GM19467 (cell line): ENCODE results near the gene DUSP18.
"Not testable (repeated sequence)": the region's sequence is repeated elsewhere in the genome, so short reads cannot be mapped to it uniquely, and the experiment has no call there.

Experiments
- ATAC-seq: cut with Tn5 transposase; IDR thresholded peaks from one replicate; pipeline ENCODE4 v1.9.1; 2021; ENCODE audit warnings: mild to moderate bottlenecking, moderate library complexity; ENCODE audit not compliant: unreplicated experiment

DUSP18 gene

DNA sequence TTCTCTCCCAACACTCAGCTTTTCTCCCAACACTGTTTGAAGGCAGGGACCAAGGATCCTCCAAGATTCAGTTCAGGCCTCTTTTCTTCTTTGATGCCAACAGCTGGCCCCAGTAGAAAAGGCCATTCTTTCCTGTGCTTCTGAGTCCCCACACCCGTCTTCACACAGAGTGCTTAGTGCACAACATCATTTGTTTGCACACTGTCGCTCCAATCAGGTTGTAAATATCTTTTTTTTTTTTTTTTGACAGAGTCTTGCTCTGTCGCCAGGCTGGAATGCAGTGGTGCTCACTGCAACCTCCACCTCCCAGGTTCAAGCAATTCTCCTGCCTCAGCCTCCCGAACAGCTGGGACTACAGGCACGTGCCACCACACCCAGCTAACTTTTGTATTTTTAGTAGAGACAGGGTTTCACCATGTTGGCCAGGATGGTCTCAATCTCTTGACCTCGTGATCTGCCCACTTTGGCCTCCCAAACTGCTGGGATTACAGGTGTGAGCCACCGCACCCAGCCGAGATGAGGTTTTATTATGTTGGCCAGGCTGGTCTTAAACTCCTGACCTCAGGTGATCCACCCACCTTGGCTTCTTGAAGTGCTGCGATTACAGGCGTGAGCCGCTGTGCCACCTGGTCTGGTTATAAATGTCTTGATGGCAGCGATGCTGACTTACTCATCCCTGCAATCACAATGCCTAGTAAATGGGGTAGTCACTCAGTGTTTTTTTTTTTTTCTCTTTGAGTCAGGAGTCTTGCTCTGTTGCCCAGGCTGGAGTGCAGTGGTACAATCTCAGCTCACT lies 12.4 kb upstream of the DUSP18 start:
- not testable (repeated sequence) for ATAC-seq

DNA sequence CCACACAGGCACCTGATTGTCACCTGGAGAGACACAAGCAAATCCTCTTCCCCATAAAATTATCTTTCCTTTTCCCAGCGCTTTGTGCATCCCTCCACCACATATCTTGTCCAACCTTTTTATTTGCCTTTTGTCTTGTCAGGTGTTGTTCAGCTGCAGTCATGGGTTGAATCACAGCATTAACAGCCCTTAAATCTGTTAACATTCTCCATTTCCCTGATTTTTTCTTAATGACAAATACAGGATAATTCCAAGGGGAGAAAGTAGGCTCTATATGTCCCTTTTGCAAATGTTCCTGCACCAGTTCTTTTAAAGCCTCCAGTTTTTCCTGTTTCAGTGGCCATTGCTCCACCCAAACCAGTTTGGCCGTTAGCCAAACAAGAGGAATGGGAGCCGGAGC lies 8.9 kb upstream of the DUSP18 start:
- ATAC-seq, result not testable (repeated sequence)

DNA sequence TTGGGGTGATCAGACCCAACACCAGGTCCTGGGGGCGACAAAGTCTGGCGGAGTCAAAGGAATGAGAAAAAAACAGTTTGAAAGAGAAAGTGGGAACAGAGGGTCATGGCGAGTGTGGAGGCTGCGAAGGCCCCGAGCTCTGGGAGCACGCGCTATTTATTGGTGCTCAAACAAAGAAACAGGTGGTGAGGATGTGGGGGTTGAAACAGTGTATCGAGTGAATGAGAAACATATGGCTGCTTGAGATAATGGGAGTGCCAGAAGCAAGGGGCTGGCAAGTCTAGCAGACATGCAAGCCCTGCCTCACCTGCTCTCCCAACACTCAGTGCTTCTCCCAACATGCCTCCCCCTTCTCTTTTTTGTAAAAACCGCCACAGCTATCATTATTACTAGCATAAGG lies 7.8 kb upstream of the DUSP18 start:
- ATAC-seq, result no peak

DNA sequence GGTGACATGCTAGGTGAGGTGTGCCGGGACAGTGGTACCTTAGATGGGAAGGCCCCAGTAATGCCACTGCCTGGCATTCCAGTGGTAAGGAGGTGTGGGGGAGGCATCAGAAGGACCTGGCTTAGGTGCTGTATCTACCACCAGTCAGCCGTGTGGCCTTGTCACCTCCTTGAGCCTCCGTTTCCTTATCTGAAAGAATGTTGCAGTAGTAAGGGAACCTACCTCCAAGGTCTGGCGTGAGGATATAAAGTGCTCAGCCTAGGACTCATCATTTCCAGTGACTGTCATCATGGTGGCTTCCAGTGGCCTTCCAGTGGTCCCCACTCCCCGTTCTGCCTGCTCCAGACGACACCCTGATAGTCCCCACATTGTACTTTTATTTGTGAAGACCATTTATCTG lies 6.8 kb upstream of the DUSP18 start:
- no peak for ATAC-seq

DNA sequence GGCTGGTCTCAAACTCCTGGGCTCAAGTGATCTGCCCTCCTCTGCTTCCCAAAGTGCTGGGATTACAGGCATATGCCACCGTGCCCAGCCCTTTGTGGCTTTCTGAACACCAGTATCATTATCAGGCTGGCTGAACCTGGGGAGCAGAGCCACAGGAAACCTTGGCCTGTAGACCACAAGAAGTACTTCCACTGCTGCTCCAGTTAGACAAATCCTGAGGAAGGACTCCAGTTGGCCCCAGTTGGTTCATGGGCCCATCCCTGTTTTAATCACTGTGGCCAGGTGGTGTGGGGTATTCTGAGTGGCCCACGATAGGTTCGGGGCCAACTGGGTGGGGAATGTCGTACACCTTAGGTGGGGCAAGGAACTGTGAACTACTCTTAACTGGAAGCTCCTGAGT lies 5.5 kb upstream of the DUSP18 start:
- no peak for ATAC-seq

DNA sequence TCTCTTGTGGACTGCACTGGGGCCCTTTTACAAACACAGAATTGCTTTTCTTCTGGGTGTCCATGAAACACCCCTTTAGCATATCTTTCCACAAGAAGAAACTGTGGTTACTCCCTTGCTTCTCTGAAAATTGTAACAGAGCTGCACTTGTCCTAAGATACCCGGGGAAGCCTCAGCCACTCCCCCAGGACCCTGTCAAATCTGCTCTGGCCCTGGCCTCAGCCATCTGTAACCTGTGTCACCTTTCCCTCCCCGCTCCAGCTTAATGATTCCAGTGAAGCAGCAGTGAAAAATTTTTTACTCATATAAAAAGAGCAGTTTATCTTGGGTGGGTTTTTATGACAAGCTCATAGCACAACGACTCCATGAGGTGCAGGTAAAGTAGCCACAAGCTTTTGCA lies 3.4 kb upstream of the DUSP18 start:
- no peak for ATAC-seq

DNA sequence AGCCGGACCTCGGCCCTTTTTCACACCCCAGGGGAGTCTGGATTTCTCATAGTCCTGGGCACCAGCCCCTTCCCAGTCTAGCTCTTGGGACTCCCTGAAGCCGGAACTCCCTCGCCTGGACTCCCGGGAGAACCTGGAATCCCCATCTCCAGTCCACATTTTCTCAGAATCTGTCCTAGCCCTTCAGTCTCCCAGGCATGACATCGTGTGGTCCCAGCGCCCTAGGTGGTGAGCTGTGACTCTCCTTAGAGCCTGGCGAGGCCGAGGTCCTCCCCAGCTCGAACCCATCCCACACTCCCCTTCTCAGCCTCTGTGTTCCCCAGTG lies 673 bp upstream of the DUSP18 start:
- no peak for ATAC-seq

DNA sequence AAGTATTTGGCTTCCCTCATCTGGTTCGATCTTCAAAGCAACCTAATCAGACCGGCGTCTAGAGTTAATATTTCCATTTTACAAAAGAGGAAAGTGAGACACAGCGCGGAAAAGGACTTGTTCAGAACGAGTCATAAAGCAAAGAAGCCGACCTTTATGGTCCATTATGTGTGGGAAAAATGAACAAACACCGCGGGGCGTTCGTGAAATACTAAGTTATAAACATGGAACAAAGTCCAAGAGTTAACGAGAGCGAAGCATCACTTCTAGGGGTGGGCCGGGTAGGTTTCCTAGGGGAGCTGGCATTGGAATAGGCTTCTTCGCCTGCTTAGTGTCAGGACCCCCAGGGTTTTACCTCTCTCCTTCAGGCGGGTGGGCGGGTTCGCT lies 575 bp downstream of the DUSP18 start:
- no peak for ATAC-seq

DNA sequence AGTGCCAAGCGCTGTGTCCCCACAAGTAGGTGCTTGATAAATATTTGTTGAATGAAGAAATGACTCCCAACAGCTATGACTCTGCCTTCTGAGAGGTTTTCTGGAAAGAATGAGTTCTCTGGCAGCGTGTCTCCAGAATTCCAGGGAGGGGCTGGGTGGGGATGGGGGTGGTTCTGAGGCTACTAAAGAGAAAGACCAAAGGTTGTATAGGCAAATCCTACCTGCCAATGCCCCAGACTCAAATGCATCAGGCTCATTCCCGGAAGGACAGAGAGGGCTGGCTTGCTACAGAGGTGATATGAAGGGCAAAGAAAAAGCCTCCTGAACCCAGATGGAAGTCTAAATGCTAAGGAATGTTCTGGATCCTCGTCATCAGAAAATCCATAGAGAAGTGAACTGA lies 1.9 kb downstream of the DUSP18 start:
- no peak for ATAC-seq

DNA sequence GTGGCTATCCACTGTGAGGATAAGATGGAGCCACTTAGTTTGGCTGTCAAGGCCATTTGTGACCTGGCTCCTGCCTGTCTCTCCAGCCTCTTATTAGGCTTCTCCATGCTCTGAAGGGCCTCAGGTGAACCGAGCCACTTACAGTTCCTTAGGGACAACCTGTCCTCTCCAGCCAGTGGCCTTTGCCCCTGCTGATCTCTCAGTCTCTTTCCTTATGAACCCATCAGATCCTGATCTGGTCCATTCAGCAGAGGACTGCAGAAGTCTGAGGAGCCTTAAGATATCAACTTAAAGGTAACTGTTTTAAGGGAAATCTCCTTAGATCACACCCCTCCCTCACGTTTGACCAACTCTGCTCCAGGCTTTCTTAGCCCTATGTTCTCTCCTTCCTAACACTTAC lies 2.4 kb downstream of the DUSP18 start:
- ATAC-seq, result no peak

DNA sequence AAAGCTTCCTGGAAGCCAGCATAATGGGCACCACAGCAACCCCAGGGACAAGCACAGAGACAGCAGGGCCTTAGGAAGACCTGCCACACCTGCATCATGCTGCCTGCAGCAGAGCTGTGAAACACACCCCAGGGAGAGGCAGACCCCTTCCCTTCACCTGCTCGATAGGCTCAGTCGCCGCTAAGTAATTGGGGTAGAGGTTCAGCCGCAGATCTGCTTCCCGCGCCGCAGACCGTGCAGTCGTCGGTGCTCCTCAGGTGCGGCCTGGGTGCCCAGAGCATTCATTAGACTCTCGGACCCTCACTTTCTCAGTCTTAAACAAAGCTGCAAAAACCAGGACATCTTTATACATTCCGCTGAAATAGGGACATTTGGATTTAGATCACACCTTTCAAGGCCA lies 2.9 kb downstream of the DUSP18 start:
- no peak for ATAC-seq

DNA sequence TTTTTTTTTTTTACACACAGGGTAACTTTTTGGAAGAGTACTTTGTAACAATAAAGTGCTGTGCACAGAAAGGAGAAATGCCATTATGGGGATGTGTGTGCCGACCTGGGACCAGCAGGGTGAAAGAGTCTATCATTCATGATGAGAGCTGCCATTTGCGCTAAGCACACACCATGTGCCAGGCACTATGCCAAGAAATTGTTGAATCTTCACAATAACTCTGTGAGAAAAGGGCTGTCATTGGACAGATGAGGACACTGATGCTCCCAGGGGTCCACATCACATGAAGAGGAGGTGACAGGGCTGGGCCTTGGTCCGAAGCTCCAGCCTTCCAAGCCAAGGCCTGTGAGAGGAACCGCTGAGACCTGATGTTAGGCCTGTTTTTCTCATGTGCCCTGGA lies 5.6 kb downstream of the DUSP18 start:
- no peak for ATAC-seq

DNA sequence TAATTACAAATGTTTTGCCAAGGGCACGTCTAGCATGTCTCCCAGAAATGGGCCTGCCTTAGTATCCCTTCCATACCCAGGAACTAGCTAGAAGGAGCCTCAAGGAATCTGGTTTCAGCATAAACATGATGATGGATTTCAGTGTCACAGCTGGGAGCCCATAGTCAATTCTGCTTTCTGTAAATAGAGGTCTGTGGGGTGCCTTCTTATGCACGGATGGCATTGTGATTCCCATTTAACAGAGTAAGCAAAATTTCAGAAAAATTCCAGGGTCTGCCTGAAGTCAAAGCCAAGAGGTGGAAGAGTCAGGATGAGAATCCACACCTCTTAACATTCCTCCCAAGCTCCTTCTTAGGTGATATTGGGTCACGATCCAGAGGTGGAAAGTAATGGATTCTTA lies 12.1 kb downstream of the DUSP18 start:
- no peak for ATAC-seq

DNA sequence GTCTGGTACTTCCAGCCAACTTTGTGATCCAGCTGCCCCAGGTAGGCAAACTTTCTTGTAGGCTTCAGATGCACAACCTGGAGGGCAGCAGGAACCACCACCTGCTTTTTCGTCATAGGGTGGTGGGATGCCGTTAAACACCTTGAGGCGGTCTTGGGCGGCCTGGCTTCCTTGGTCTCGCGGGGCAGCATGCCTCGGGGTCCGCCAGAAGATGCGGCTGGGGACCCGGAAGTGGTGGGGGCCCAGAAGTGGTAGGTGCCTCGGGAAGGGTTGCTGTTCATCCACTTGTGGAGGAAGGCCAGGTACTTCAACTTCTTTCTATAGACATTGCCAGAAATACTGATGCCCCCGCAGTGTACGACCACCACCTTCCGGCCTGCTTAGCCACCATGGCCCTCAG lies 13.3 kb downstream of the DUSP18 start:
- no peak for ATAC-seq

DNA sequence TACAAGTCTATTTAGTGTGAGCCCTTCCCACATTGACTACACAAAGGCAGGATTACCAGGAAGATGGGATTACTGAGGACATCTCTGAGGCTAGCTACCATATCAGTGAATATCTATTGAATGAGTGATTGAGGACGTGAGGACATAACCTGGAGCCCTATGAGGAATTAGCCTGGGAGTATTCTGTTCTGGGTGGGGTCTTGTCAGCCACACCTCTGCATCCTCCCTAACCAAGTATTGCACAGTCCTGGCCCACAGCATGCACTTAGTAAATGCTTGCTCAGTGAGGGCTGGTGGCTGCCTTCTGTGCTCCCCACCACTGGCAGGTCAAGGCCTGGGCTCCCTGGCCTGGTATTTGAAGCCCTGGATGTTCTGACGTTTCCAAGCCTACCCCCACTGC lies 14.8 kb downstream of the DUSP18 start:
- no peak for ATAC-seq

DNA sequence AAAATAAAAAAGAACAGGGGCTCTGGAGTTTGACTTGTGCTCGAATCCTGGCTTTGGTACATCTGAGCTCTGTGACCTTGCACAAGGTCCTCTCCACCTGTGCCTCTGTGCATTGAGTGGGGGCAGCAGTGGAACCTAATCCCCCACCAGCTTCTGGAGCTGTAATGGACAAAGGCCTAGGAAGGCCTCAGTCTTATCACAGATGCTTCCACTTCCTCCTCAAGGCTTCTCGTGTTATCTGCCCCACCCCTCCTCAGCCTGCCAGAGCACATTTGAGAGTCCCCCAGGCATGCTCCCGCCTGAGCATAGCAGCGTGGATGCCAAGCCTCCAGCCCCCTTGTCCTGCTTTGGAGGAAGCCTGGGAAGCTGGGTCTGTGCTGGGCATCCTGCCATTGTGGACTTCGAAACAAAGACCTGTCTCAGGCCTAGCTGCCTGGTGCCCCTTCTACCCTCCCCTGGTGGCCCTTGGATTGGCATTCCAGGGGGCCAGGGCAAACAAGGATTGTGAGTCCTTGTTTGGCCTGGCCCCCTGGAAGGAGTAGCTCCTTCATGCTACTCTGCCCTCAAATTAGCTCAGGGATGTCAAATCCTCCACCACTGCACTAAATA lies 17.1 kb downstream of the DUSP18 start:
- ATAC-seq, result no peak

DNA sequence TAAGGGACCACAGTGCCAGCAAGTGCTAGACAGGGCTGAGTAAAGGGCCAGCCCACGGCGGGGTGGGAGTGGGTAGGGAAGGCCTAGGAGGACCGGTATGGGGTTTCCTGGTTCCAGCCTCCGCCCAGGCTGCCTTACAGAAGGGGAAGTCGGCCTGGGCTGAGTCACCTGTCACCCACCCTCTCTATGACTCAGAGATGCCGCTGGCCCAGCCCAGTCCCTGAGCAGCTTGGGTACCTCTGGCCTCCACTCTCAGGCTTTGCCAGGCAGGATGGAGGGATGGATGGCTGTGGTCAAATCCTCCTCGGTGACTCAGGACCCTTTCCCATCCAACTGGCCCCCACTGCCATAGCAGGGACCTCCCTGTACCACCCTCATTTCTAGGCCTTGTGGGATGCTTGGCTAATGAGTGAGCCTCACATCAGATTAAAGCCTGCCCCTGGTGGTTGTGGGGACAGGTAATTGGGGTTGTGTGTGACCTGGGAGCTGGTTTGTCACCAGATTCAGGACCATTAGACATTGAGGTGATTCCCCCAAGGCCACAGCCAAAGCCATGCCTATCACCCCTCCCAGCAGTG lies 18.2 kb downstream of the DUSP18 start:
- ATAC-seq, result no peak

DNA sequence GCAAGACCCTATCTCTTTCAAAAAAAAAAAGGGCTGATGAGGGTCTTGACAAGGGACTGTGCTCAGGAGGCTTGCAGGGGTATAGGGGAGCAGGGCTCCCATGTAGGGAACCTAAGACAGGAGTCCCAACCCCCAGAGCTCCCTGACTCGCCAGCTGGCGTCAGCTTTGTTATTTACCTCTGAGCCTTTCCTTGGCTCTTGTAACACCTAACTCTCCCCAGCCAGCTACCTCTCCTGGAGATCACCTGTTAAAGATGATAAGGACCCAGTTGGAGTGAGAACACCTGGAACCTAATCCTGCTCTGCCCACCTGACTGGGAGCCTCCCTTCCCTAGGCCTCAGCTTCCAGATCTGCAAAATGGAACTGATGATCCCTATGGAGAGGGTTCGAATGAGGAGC lies 18.9 kb downstream of the DUSP18 start:
- no peak for ATAC-seq

DNA sequence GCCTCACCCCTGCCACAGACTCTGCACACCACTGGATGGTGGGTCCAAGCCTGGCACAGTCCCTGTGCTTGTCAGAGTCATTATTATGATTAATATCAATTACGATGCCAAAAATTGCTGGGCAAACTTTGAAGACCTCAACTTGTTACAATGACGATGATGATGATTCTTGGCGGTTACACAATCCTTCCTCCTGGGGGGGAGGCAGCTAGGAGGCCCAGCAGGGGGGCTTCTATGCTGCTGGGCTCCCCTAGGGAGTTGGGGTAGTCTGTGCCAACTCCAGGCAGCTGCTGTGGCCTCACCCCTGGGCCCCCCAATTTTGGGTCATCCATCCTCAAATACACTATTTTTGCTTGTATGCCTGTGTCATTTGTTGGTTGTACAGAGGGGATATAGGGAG lies 20.1 kb downstream of the DUSP18 start:
- no peak for ATAC-seq

DNA sequence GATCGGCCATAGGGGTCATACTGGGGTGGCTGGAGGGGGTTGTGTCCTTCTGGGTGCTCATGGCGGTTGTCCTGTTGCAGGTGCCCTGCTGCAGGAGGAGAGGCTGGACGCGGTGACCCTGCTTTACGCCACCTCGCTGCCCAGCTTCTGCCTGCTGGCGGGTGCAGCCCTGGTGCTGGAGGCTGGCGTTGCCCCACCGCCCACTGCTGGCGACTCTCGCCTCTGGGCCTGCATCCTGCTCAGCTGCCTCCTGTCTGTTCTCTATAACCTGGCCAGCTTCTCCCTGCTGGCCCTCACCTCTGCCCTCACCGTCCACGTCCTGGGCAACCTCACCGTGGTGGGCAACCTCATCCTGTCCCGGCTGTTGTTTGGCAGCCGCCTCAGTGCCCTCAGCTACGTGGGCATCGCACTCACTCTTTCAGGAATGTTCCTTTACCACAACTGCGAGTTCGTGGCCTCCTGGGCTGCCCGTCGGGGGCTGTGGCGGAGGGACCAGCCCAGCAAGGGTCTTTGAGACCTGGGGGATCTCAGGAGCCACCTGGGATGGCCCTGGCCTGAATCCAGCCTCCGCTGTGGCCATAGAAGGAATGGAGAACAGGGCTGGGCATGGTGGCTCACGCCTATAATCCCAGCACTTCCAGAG lies 21.0 kb downstream of the DUSP18 start:
- ATAC-seq, result no peak

DNA sequence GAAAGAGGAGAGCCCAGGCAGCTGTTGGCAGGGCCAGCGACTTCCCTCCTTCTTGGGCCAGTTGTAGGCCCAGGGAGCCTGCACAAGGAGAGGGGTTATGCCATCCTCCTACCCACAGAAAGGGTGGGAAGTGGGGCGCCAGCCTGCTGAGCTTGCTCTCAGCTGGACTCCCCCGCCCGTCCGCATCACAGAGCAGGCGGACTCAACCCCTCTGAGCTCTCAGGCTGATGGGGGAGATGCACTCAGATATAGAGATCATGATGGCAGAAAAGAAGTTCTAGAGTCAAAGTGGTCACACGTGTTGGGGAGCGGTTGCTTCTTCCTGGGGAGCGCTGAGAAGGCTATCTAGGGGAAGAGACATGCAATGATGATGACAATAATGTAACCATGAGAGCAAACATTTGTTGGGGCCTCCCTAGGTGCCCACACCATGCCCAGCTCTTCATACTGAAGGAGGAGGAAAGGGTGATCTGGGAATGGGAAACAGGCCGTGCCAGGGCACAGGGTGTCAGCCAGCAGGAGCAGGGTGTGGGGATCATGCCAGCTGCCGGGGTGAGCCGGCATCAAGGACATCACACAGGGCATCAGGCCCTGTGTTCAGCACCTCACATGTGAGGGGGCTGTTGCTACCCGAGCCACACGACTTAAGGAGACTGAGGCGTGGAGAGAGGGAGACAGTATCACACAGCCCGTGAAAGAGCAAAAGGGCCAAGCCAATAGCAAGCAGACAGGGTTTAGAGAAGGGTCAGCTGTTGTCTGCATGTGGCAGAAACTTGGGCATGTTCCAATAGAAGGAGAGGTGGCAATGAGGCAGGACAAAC lies 24.4 kb downstream of the DUSP18 start:
- no peak for ATAC-seq
